WERI-Rb-1 (cell line): ENCODE measurements around the gene CCDC78.
A peak's percentile ranks its signal among the peaks of the same experiment; 100 is the strongest.

ENCODE experiments used
- DNase-seq: peaks from one replicate; pipeline ENCODE4 v3.0.0-alpha.2; 2020
- H3K27ac ChIP-seq: fragments of 250-450 bp; sonication (Bioruptor Pico); 2 replicates; pipeline ENCODE4 v1.5.1; 2020; ENCODE audit warnings: mild to moderate bottlenecking, moderate library complexity
- H3K27me3 ChIP-seq: fragments of 250-450 bp; sonication (Bioruptor Pico); 2 replicates; pipeline ENCODE4 v1.5.1; 2021; ENCODE audit warnings: mild to moderate bottlenecking, low read depth, moderate library complexity; ENCODE audit not compliant: insufficient read depth, severe bottlenecking
- H3K36me3 ChIP-seq: fragments of 250-450 bp; sonication (Bioruptor Pico); 2 replicates; pipeline ENCODE4 v1.5.1; 2020; ENCODE audit warnings: mild to moderate bottlenecking, moderate library complexity
- H3K4me3 ChIP-seq: 2 replicates; pipeline ENCODE4 v1.5.1; 2011; ENCODE audit warnings: low read depth, mild to moderate bottlenecking, control low read depth, low read length
- H3K9me3 ChIP-seq: fragments of 250-450 bp; sonication (Bioruptor Pico); 2 replicates; pipeline ENCODE4 v1.5.1; 2021; ENCODE audit warnings: mild to moderate bottlenecking, moderate library complexity; ENCODE audit not compliant: severe bottlenecking
- TF ChIP-seq, protein P1 (sequence below): IDR thresholded peaks from 2 replicates; pipeline ENCODE4 v1.5.1; 2011; ENCODE audit warnings: low read depth, mild to moderate bottlenecking, control low read depth, inconsistent platforms, low read length

The CCDC78 gene

DNA sequence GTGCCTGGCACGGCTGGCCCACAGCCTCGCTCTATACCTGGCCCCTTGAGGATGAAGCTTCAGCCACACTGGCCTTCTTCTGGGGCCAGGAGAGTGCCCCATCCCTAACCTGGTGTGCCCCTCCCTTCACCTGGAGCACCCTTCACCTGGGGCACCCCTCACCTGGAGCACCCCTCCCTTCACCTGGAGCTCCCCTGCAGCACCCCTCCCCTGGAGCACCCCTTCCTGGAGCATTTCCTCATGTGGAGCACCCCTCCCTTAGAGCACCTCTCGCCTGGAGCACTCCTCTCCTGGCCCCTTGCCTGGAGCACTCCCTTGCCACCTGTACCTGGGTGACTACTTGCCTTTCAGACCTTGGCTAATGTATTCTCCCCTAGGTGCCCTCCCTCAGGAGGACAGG, 18.2 kb downstream of the CCDC78 start:
- Histone ChIP-seq H3K27me3 (peaks cover 15% of the 10 kb centered on the region), H3K9me3 (no peaks in the 10 kb centered on the region), H3K27ac (no peak overlapping the region), H3K36me3 (peaks cover 5% of the 10 kb centered on the region), H3K4me3 (no peak overlapping the region)
- no peak for DNase-seq
- TF ChIP-seq, protein P1, sequence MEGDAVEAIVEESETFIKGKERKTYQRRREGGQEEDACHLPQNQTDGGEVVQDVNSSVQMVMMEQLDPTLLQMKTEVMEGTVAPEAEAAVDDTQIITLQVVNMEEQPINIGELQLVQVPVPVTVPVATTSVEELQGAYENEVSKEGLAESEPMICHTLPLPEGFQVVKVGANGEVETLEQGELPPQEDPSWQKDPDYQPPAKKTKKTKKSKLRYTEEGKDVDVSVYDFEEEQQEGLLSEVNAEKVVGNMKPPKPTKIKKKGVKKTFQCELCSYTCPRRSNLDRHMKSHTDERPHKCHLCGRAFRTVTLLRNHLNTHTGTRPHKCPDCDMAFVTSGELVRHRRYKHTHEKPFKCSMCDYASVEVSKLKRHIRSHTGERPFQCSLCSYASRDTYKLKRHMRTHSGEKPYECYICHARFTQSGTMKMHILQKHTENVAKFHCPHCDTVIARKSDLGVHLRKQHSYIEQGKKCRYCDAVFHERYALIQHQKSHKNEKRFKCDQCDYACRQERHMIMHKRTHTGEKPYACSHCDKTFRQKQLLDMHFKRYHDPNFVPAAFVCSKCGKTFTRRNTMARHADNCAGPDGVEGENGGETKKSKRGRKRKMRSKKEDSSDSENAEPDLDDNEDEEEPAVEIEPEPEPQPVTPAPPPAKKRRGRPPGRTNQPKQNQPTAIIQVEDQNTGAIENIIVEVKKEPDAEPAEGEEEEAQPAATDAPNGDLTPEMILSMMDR, result no peak

DNA sequence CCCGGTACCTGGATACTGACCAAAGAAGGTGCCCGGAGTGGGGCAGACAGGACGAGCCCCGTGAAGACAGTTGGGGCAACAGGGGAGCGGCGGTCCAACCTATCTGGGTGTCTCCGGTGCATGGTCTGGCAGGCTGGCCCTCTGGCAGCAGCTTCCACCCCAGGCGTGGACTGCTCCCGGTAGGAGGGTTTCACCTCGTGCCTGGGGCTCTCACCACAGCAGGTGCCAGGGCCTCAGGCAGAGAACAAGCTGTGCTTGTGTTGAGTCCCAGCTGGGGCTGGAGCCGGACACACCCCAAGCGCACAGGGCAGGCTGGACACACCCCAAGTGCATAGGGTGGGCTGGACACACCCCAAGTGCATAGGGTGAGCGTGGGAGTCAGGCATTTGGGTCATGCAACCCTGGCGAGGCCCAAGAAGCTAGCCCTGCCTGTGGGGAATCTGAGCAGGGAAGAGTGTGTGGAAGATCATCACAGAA, 19.1 kb downstream of the CCDC78 start:
- TF ChIP-seq, protein P1, result no peak
- H3K36me3 ChIP-seq, result peaks cover 15% of the 10 kb centered on the region
- peaks cover 15% of the 10 kb centered on the region for H3K27me3 ChIP-seq
- no peak overlapping the region for H3K4me3 ChIP-seq
- H3K9me3 ChIP-seq, result no peaks in the 10 kb centered on the region
- H3K27ac ChIP-seq, result no peak overlapping the region
- DNase-seq, result no peak

DNA sequence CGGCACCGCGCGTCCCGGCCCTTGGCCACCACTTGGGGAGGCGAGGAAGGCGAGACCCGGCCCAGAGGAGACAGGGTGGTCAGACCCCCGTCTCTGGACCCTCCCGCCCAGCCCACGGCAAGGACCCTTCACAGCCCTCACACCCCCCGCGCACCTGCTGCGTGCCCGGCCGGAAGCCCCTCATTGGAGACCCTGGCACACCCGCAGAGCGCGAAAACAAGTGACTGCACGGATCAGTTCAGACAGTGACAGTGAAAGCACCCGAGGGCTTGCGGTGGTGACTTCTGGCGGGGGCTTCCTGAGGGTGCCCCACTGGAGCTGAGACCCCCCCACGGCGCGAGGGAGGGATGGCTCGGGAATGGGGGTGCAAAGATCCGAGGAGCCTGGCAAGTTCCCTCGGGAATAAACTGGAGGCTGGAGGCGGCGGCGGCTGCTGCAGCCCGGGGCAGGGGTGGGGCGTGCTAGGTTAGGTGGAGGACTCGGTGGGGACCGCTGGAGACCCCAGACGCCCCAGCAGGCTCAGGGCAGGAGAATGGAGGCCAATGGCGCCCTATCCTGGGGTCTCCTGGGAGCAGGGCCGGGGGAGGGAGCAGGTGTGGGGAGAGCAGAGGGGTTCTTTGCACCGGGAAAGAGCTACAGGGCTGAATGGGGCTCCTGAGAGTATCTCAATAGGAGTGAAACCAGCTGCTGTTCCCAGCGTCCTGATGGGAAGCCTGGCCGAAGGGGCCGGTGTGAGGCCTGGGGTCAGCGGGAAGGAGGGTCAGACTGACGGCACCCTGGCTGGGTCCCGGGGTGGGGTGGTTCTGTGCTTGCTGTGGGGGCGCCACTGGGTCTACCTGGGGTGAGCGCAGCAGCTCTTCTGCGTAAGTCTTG, 19.8 kb downstream of the CCDC78 start:
- TF ChIP-seq, protein P1, result no peak

DNA sequence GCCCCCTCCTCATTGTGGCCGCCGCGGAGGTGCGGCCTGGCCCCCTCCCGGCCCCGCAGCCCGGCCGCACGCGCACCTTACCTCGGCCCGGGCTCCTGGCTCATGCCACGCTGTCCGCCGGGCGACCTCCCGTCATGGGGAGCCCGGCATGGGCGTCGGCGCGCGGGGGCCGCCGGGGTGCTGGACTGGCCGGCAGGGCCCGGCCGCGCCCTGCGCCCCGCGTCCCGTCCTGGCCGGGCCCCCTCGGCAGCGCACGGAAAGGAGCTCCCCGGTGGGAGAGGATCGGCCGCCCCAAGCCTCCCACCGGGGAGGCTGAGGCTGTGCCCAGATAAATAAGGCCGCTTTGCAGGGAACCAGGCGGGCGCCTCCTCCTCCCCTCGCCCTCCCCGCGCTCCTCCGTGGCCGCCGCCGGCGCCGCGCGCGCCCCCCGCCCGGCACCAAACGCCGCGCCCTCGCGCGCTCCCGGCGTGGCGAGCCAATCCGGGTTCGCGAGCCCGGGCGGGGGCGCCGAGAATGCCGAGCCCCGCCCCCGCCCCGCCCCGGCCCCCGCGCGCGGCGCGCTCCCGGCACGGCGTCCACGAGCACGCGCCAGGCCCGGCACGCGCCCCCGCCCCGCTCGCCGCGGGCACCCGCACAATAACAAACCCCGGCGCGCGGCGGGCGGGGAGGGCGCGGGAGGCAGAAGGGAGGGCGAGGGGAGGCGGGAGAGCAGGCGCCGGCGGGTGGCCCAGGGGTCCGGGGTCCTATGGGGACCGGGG, 20.6 kb downstream of the CCDC78 start, which contains the start of gene FBXL16:
Gene FBXL16 (minus strand): TSS at position 371 of the 758 bp plus-strand sequence. CDS start 8,396 bp downstream, outside the sequence.
- Histone ChIP-seq H3K27ac (peak within 1 kb of the TSS; percentile 91), H3K36me3 (peaks cover 15% of the 10 kb centered on the region), H3K4me3 (peak within 1 kb of the TSS; percentile 88), H3K27me3 (peaks cover 12% of the 10 kb centered on the region), H3K9me3 (no peaks in the 10 kb centered on the region)
- TF ChIP-seq, protein P1, result no peak
- peak; percentile 71 for DNase-seq

More for the DNA sequence above, 19.8 kb downstream of the CCDC78 start:
- no peaks in the 10 kb centered on the region for H3K9me3 ChIP-seq
- H3K36me3 ChIP-seq, result peaks cover 15% of the 10 kb centered on the region
- no peak for DNase-seq
- H3K4me3 ChIP-seq, result peak overlapping the region; percentile 52
- peak overlapping the region; percentile 33; the same call in 1 of the 2 replicates for H3K27ac ChIP-seq
- H3K27me3 ChIP-seq, result peaks cover 15% of the 10 kb centered on the region

DNA sequence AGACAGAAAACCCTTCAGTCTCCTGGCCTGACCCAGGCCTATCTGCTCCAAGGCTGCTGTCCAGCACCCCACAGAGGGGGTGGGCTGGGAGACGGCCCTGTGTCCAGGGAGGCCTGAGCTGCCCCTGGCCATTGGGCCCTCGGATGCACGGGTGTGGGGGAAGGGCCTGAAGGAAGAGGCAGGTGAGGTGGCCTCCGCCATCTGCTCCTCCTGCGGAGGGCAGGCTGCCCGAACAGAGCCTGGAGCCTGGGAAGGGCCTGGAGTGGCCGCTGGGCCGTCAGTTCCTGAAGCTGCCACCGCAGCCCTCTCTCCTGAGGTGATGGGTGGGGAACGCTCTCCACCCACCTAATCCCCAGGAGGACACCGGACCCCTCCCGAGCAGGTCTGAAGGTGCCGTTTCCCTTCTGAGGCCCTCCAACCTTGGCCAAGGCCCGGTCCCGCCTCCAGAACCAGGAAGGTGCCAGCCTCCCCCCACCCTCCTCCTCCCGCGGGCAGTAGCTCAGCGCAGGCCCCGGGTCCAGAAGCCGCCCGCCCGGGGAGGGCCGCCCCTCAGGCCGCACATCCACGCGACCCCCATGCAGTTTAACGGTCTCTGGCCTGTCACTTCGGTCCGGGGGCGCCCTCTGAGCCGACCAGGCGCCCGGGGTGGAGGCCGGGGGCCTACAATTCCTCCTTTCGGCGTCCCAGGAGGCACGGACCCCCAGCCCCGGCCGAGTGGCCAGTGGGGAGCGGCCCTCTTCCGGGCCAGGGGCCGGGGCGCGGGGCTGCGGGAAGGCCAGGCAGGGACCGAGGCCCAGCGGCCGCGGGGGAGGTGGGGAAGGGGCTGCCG, 21.5 kb downstream of the CCDC78 start:
- H3K27ac ChIP-seq, result peak overlapping the region; percentile 91
- H3K27me3 ChIP-seq, result peaks cover 12% of the 10 kb centered on the region
- H3K9me3 ChIP-seq, result no peaks in the 10 kb centered on the region
- peak; percentile 77 for DNase-seq
- peak overlapping the region; percentile 88 for H3K4me3 ChIP-seq
- H3K36me3 ChIP-seq, result peaks cover 15% of the 10 kb centered on the region
- TF ChIP-seq, protein P1, result no peak
